ENCODE data around the gene B4GALNT4.
"Not testable (repeated sequence)": the region's sequence is repeated elsewhere in the genome, so short reads cannot be mapped to it uniquely, and the experiment has no call there.

The B4GALNT4 gene

DNA sequence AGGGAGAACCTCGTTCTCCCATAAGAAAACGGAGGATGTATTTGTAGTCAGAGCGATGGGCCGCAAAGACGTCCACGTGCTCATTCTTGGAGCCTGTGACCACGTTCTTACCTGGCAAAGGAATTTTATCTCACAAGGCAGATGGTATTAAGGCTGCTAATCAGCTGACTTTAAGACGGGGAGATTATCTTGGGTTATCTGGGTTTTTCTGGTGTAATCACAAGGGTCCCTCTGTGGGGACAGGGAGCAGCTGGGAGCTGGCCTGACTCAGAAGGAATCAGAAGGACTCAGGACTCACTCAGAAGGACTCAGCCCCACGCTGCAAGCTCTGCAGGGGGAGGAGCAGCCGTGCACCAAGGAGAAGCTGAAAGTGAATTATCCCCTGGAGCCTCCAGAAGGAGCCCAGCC lies 53.0 kb downstream of the B4GALNT4 start:
- DNase-seq (ENCODE audit: low spot score), result no peak

DNA sequence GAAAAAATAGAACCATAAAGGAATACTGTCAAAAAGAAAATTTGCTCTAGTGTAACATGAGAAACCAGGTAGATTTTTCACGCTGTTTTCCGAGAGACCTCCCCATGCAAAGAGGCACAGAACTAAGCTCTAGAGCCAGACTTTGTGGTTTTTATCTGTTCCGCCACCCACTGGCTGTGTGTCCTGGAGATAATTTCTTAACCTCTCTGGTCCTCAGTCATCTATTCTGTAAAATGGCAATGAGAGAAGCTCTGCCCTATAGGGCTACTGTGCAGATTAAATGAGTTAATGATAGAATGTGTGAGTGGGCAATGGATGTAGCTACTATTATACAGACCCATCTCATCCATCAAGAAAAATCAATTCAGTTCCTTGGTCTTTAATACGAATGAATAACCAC lies 54.9 kb downstream of the B4GALNT4 start:
- DNase-seq (ENCODE audit: low spot score), result no peak

DNA sequence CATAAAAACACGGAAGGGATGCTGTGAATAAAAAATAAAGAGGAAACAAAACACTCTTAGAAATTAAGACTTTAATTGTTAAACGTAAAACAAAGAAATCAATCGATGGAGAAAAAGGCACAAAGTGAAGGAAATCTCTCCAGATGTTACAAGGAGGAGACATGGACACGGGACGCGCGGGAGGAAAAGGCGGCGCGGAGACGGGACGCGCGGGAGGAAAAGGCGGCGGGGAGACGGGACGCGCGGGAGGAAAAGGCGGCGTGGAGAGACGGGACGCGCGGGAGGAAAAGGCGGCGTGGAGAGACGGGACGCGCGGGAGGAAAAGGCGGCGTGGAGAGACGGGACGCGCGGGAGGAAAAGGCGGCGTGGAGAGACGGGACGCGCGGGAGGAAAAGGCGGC lies 55.5 kb downstream of the B4GALNT4 start:
- DNase-seq (ENCODE audit: low spot score), result not testable (repeated sequence)

DNA sequence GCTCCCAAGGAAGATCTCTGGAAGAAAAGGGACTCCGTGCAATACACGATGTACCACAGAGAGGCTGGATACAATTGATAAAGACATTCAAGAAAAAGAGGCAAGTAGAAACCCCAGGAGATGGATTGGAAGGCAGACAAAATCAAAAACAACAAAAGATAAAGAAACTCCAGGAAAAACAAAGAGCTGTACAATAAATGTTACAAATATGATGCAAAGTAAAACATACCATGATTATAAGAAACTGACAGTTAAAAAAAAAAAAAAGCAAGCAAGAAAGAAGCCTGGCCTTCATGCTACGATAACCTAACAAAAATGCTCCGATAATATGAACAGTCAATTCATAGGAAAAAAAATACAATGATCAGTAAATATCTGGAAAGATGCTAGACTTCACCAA lies 56.0 kb downstream of the B4GALNT4 start:
- DNase-seq (ENCODE audit: low spot score), result no peak

DNA sequence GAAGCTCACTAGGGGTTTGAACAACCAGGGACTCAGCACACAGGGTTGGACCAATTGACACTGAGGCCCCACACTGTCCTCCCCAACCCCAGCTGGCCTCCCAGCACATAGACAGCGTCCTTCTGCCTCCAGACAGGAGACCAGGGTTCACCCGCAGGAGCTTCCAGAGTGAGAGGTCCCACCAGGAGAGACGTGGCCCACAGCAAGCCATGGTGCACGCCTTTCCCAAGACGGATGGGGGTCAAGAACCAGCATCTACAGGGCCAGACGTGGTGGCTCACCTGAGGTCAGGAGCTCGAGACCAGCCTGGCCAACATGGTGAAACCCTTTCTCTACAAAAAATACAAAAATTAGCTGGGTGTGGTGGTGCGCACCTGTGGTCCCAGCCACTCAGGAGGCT lies 57.6 kb downstream of the B4GALNT4 start:
- DNase-seq (ENCODE audit: low spot score), result no peak

DNA sequence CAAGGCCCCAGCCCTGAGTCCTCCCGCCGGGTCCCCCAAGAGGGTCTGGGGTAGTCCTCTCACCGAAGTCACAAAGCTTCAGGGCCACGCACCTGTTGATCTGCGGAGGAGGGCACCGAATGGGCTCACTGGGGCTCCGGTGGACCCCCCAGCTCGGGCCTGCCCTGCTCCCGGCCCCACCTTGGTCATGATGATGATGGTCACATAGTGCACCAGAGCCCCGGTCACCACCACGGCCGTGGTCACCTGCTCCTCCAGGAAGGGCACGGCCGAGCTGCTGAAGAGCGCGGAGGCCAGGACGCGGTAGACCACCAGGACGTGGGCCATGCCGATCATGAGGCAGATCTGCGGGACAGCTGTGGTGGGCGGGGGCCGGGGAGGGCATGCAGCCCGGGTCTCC lies 59.0 kb downstream of the B4GALNT4 start:
- no peak for DNase-seq (ENCODE audit: low spot score)

DNA sequence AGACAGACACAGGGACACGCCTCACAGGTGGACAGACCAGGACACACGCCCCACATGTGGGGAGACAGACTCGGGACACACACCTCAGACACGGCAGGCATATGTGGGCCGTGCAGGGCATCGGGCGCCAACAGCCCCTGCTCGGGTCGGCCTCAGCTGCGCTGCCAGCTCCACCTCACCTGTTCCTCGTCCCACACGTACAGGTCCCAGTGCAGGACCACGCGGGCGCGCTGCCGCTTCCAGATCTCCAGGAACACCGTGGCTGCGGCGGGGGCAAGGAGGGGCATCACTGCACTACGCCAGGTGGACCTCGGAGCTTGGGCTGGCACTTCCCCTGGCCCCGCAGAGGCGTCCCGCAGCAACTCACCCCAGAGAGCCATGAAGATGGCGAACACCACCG lies 60.1 kb downstream of the B4GALNT4 start:
- no peak for DNase-seq (ENCODE audit: low spot score)

DNA sequence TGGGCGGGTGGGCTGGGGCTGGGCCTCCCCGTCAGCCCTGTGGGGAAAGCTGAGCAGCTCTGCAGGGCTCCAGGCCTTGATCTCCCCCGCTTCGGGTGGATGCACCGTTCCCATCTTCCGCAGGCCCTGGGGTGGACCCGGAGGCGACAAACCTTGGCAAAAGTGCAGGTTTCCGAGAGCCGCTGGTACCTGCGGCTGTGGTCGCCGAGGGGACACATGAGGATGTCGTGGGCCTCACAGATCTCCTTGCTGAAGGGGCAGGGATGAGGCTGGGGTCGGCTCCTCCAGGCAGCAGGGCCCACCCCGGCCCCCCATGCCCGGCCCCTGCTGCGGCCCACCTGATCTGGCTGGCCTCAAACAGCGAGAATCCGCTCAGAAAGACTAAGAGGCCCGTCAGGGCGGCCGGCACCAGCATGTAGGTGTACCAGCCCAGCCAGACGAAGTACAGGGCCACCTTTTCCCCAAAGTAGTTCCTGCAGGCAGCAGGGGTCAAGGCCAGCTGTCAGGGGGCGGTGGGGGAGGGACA lies 60.7 kb downstream of the B4GALNT4 start:
- no peak for DNase-seq (ENCODE audit: low spot score)
